Daoy (cell line): ENCODE data around the gene MRPS16. TPM values are rescaled to one million over a fixed set of nuclear protein-coding genes. Genes with fewer than 3 reads are reported as not detected.

Experiments
- total RNA-seq: library from RNA; depleted of rRNA; stranded (reverse); fragments of >200 nt; shearing (Covaris generic); gene quantifications from 2 replicates; pipeline ENCODE4 v1.2.3, GENCODE V29; 2014; rRNA removed

MRPS16 gene
- total RNA-seq, 1 experiment from 2014 or later = 77.4 TPM

Other genes starting within 250 kb of the MRPS16 start
- 56.9 and 58.9 TPM in 2 replicates for gene P4HA1, start 155.8 kb downstream of the MRPS16 start, total RNA-seq
- gene NUDT13, start 142.2 kb downstream of the MRPS16 start, total RNA-seq = 1.2 TPM in 1 of 2 replicates, not detected in the other
- gene ECD, start 84.6 kb downstream of the MRPS16 start, total RNA-seq = 36.0 and 36.6 TPM in 2 replicates
- 7.4 and 7.6 TPM in 2 replicates for gene FAM149B1, start 84.5 kb downstream of the MRPS16 start, total RNA-seq
- gene DNAJC9, start 5.4 kb downstream of the MRPS16 start, total RNA-seq = 50.3 and 70.6 TPM in 2 replicates
- gene CFAP70, start 106.2 kb upstream of the MRPS16 start, total RNA-seq = 0.29 TPM in 1 of 2 replicates, not detected in the other
- 113 and 172 TPM in 2 replicates for gene ANXA7, start 161.4 kb upstream of the MRPS16 start, total RNA-seq
- gene MSS51, start 180.9 kb upstream of the MRPS16 start, total RNA-seq = 0.15 and 0.57 TPM in 2 replicates
- gene PPP3CB, start 243.4 kb upstream of the MRPS16 start, total RNA-seq = 11.9 and 12.2 TPM in 2 replicates